Stimulated activated CD8-positive, alpha-beta memory T cell treated with anti-CD3 and anti-CD28 coated beads, Interleukin-15, amount 100 ng/mL, for 1 hour (primary cell): Measurements from ENCODE around the gene ORAI3.

Experiments used
- DNase-seq: peaks from one replicate; pipeline ENCODE4 v3.0.0-alpha.2; 2020; ENCODE audit warnings: low read depth

Gene ORAI3

GRCh38 chr16:30947859-30948666 is 805 bp upstream of the ORAI3 start:
- no peak for DNase-seq

GRCh38 chr16:30949650-30950515 is 1.0 kb downstream of the ORAI3 start:
- no peak for DNase-seq

- no peak for DNase-seq
Measured at GRCh38 chr16:30950516-30951065, 1.7 kb downstream of the ORAI3 start.

DNA sequence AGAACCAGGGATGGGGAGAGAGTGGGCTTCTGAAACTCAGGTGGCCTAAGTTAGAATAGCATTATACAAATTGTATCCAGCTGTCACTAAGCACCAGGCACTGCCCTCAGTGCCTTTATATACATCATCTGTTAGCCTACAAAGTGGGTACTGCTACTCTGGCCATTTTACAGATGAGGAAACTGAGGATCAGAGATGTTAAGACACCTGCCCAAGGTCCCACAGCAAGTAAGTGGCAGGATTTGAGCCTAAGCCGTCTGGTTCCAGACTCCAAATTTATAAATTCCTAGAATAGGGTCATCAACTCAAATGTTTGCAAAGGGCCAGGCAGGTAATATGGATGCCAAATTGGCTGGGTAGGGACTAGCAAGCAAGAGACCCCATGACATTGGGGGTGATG is 2.3 kb downstream of the ORAI3 start:
- no peak for DNase-seq

DNA sequence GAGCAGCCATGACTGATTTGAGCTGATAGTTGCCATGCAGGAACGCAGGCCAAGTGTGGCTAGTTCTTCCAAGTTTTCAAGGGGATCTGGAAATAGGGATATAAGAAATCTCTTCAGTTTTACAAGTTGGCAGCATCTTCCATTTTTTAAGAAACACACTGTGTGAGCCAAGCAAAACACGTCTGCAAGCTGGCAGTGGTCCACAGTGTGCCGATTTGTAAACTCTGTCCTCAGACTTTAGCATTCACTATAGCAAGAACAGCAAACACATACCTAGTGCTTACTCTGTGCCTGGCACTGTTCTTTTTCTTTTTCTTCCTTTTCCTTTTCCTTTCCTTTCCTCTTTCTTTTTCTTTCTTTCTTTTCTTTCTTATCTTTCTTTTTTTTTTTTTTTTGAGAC is 2.9 kb downstream of the ORAI3 start:
- no peak for DNase-seq

DNA sequence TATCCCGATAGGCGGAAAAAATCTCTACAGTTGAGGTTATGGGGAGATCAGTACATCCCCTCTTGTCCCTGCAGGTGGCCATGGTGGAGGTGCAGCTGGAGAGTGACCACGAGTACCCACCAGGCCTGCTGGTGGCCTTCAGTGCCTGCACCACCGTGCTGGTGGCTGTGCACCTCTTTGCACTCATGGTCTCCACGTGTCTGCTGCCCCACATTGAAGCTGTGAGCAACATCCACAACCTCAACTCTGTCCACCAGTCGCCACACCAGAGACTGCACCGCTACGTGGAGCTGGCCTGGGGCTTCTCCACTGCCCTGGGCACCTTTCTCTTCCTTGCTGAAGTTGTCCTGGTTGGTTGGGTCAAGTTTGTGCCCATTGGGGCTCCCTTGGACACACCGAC is 4.2 kb downstream of the ORAI3 start:
- no peak for DNase-seq

- DNase-seq = peak; percentile 19
Measured at GRCh38 chr16:30953511-30954124, 4.8 kb downstream of the ORAI3 start.

GRCh38 chr16:30954993-30955392 is 6.1 kb downstream of the ORAI3 start:
- no peak for DNase-seq

DNA sequence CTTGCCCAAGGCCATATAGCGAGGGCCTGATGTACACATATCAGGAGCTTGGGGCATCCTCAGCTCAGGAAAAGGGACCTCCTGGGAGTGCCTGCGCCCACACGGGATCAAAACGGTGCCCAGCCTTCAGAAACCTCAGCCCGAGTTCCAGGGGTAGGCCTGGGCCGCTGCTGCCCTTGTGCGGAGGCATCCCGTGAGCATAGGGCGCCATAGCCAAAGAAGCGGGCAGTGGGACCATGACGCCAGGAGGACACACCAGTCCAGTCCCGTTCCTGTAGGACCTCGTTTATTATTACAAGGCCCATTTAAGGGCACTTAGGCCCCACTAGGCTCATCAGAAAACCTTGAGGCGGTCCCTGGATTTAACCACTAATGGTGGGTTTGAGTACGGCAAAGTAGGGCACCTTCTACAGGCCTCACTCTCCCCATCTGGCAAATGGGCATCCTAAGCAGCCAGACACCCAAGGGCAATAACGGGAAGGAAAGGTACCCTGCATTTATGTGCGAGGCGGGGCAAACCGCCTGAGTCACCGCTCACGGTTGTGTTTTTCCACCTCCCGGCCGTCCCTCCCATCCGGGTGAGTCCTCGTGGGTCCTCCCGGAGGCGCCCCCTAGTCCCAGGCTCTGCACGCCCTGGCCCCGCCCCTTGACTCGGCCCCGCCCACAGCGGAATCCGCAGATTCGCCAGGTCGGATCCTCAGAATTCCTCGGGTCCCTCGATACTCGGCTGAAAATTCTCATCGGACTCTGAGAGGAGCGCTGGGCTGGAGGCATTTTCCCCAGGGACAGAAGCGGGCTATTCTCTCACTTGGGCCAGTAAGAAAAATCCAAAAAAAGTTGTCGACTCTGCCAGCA is 8.0 kb downstream of the ORAI3 start:
- DNase-seq = peak; percentile 79

GRCh38 chr16:30957456-30958174 is 8.7 kb downstream of the ORAI3 start, which contains the start of gene SETD1A:
Gene SETD1A, plus strand, starts transcription at chr16:30957754. Its CDS starts 978 bp downstream, at chr16:30958732.
- DNase-seq = peak; percentile 95

GRCh38 chr16:30958175-30959079 is 9.6 kb downstream of the ORAI3 start:
- no peak for DNase-seq

- no peak for DNase-seq
Measured at GRCh38 chr16:30961384-30961783, 12.5 kb downstream of the ORAI3 start.

DNA sequence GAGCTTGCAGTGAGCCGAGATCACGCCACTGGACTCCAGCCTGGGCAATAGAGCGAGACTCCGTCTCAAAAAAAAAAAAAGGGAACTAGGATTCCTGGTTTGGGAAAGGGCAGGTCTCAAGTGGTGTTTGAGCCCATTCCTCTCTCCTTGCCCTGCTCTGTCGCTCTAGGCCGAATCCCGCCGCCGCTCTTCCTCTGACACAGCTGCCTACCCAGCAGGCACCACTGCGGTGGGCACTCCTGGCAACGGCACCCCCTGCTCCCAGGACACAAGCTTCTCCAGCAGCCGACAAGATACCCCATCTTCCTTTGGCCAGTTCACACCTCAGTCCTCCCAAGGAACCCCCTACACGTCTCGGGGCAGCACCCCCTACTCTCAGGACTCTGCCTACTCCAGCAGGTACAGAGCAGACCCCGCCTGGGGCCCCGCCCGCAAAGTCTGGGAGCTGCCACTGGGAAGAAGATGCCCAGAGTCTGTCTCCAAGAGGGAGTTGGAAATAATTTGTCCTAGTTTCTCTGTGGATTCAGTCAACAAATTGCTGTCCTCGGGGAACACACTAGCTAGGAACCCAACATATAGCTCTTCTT is 15.2 kb downstream of the ORAI3 start:
- DNase-seq = no peak

GRCh38 chr16:30964574-30965226 is 15.8 kb downstream of the ORAI3 start:
- DNase-seq = no peak

DNA sequence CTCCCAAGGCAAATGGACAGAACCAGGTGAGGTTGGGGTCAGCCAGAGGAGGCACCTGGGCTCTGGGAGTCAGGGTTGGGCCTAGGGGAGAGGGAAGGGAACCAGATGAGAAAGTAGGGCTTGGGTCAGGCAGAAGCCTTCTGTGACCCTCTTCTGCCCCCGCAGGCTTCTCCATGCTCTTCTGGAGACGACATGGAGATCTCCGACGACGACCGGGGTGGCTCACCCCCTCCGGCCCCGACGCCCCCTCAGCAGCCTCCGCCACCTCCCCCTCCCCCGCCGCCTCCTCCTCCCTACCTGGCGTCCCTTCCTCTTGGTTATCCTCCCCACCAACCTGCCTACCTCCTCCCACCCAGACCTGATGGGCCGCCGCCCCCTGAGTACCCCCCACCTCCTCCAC is 16.6 kb downstream of the ORAI3 start:
- DNase-seq = no peak

DNA sequence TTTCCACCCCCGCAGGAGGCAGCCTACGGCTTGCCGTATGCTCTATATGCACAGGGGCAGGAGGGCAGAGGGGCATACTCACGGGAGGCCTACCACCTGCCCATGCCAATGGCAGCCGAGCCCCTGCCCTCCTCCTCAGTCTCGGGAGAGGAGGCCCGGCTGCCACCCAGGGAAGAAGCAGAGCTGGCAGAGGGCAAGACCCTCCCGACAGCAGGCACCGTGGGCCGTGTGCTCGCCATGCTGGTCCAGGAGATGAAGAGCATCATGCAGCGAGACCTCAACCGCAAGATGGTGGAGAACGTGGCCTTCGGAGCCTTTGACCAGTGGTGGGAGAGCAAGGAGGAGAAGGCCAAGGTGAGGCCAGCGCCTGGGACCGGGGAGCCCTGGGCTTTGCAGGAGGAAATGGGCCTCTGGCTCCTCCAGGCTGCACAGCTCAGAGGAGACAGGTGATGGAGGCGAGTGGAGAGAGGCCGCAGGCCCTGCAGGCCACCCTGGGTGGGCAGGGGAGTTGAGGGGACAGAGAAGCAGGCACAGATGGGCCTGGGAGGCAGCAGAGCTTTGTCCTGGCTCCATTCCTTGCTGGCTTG is 17.3 kb downstream of the ORAI3 start:
- no peak for DNase-seq

DNA sequence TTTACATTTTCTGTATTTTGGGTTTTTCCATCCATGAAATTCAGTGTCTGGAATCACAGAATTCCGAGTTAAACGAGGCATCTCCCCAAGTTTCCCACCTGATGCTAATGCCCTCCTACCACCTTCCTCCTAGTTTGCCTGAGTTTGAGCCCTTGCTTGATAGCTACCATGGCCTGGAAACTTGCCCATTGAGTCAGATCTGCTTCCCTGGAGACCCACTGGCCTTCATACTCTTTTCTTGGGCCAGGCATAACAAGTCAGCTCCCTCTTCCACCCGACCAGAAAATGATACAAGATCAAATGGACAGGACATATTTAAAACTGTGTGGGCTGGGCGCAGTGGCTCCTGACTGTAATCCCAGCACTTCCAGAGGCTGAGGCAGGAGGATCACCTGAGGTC is 18.9 kb downstream of the ORAI3 start:
- DNase-seq = no peak

DNA sequence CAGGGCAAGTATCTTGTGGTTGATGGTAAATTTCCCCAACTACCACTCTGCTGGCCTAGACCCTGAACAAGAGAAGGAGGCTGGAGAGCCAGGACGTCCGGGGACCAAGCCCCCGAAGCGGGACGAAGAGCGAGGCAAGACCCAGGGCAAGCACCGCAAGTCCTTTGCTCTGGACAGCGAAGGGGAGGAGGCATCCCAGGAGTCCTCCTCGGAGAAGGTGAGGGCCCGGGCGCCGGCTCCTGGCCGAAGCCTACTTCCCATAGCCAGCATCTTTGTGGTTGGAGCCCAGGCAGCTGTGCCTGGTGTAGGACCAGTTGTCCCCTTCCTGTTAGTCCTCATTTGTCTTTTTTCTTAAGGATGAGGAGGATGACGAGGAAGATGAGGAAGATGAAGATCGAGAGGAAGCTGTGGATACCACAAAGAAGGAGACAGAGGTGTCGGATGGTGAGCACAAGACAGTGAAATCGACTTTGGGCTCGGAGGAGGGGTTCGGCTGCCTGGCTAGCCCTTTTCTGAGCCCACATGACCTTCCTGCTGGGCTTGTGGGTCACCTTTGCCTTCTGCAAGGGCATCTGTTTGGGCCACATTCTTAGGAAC is 20.5 kb downstream of the ORAI3 start:
- DNase-seq = no peak
